BE2C (cell line): ENCODE results near the gene TMEM131L.

Experiments
- DNase-seq: peaks from one replicate; pipeline ENCODE4 v3.0.0-alpha.2; 2020
- H3K27me3 ChIP-seq: fragments of 250-450 bp; sonication (Bioruptor Pico); 2 replicates; pipeline ENCODE4 v1.5.1; 2020; ENCODE audit warnings: mild to moderate bottlenecking
- H3K36me3 ChIP-seq: fragments of 250-450 bp; sonication (Bioruptor Pico); 2 replicates; pipeline ENCODE4 v1.5.1; 2020; ENCODE audit warnings: mild to moderate bottlenecking
- H3K4me1 ChIP-seq: fragments of 250-450 bp; sonication (Bioruptor Pico); 2 replicates; pipeline ENCODE4 v1.5.1; 2020
- H3K4me3 ChIP-seq: 2 replicates; pipeline ENCODE4 v1.5.1; 2011; ENCODE audit warnings: low read depth, low read length
- H3K9me3 ChIP-seq: fragments of 250-450 bp; sonication (Bioruptor Pico); 2 replicates; pipeline ENCODE4 v1.5.1; 2020
- CTCF ChIP-seq: IDR thresholded peaks from 2 replicates; pipeline ENCODE4 v1.5.1; 2012; ENCODE audit warnings: mild to moderate bottlenecking, low read depth, low read length

TMEM131L gene

DNA sequence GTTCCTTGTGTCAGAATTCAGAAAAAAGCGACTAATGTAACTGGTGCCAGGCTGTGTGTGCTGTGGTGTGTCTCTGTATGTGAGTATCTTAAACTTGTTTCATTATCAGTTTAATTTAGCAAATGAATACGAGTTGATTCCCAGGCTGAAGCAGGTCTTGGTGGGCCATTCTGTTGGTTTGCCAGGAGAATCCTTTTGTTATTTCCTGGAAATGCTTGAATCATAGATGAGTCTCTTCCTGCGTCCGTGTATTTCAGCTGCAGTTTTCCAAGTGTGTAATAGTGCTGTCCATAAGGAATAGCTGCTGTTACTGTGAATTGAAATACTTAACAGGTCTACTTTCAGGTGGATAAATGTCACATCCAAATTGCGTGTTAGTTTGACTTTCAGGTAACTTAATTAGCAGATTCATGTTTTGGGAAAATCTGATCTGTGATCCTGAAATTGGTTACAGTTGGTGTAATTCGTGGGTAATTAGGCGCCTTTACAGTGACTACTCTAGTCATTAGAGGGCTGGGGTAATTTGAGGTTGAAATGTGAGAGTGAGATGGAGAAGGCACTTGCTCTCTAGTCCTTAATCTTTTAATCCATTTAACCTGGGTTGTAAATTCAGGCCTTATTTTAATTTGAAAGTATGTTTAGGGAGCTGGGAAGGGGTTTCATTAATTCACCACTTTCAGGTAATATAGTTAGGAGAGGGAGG is 23.8 kb downstream of the TMEM131L start:
- no peak for TF ChIP-seq CTCF
- no peaks in the 10 kb centered on the region for H3K9me3 ChIP-seq
- DNase-seq: no peak

DNA sequence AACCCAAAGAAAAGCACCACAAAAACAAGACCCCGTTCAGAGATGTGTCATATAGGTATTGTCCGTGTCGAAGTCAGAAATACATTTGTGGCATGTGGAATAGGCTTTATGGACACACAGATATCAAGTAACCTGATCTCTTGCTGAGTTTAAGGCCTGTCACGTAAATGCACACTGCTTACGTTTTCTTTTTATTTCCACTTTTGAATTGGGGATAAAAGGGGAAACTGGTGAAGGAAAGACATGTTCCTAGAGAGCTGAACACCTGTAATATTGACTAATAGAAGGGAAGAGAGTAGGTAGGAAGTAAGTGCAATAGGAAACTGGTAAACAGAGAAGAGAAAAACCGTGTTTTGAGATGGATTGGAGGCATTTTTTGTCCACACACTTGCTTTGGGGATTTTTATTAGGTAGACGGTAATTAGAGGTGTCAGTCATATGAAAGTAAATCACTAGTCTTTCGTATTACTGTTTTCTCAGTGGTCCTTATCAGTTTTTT is 24.9 kb downstream of the TMEM131L start:
- TF ChIP-seq CTCF: no peak
- no peaks in the 10 kb centered on the region for H3K27me3 ChIP-seq
- no peaks in the 10 kb centered on the region; the same call in 1 of the 2 replicates for H3K36me3 ChIP-seq
- no peaks in the 10 kb centered on the region for H3K9me3 ChIP-seq
- DNase-seq: no peak
- H3K4me3 ChIP-seq: no peak overlapping the region
- H3K4me1 ChIP-seq: 0 out of 2 replicates have a peak, but pooled peaks cover 2% of the 10 kb centered on the region

More for the DNA sequence above, 23.8 kb downstream of the TMEM131L start:
- no peak overlapping the region for H3K4me3 ChIP-seq
- 0 out of 2 replicates have a peak, but pooled peaks cover 2% of the 10 kb centered on the region for H3K4me1 ChIP-seq
- no peaks in the 10 kb centered on the region for H3K27me3 ChIP-seq
- H3K36me3 ChIP-seq: no peaks in the 10 kb centered on the region; the same call in 1 of the 2 replicates

- H3K27me3 ChIP-seq: no peaks in the 10 kb centered on the region
- no peak for TF ChIP-seq CTCF
- H3K4me1 ChIP-seq: 0 out of 2 replicates have a peak, but pooled peaks cover 2% of the 10 kb centered on the region
- no peak for DNase-seq
- no peaks in the 10 kb centered on the region for H3K9me3 ChIP-seq
- no peaks in the 10 kb centered on the region for H3K36me3 ChIP-seq
- no peak overlapping the region for H3K4me3 ChIP-seq
Observed at GRCh38 chr4:153494562-153494961, 28.4 kb downstream of the TMEM131L start.

DNA sequence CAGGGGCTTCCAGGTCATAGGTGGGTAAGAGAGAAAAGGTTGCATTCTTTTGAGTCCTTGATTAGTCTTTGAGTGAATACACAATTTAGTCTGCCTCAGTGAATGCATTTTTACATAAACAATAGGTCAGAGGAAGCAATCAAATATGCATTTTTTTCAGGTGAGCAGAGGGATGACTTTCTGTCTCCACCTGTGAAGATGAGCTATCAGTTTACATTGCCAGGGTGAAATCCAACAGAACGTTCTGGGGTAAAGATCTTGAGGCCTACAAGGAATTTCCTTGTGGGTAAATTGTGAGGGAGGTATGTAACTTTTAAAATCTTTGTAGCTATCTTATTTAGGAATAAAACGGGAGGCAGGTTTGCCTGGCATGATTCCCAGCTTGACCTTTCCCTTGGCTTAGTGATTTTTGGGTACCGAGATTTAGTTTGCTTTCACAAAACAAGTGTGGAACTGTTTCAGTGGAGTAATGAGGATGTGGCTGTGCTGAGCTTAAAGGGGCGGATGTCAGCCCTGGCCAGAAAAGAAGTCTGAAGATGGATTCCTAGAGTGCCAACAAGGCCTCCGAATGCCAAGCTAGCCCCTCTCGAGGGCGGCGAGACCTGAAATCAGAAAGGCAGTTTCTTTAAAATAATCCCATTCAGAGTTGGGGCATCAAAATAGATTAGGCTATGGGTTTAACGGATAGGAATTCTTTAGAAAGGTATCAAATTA is 29.5 kb downstream of the TMEM131L start:
- Histone ChIP-seq H3K9me3 (no peaks in the 10 kb centered on the region), H3K4me3 (no peak overlapping the region), H3K4me1 (0 out of 2 replicates have a peak, but pooled peaks cover 2% of the 10 kb centered on the region), H3K36me3 (no peaks in the 10 kb centered on the region), H3K27me3 (no peaks in the 10 kb centered on the region)
- no peak for DNase-seq
- TF ChIP-seq CTCF: no peak

- H3K27me3 ChIP-seq: no peaks in the 10 kb centered on the region
- no peak for TF ChIP-seq CTCF
- no peaks in the 10 kb centered on the region for H3K9me3 ChIP-seq
- no peak for DNase-seq
- H3K4me3 ChIP-seq: no peak overlapping the region
- 0 out of 2 replicates have a peak, but pooled peaks cover 2% of the 10 kb centered on the region for H3K4me1 ChIP-seq
- no peaks in the 10 kb centered on the region for H3K36me3 ChIP-seq
Observed at GRCh38 chr4:153497091-153497531, 31.0 kb downstream of the TMEM131L start.
